OCI-M2 (cell line): Measurements from ENCODE around the gene PAOX.

Source experiments
- DNase-seq: peaks from one replicate; lab custom pipeline; 2025; ENCODE audit not compliant: unreplicated experiment; lab: John Stamatoyannopoulos, UW

The PAOX gene

DNA sequence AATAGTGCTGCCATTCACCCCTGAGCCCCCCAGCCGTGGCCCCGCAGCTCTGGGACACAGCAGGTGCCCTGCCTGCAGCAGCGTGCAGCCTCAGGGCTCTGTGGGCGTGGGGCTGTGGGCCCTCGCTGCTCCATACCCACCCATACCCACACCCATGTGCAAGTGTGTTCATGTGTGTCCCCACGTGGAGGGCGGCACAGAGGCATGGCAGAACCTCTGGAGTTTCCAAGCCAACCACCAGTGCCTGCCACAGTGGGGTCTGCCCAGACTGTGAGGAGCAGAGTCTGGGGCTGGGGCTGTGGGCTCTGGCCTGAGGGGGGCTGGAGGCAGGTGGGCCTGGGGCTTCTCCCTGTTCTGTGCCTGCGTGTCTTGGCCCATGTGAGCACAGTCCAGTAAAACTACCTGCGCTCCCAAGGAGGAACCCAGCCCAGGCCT, 29.5 kb upstream of the PAOX start:
- no peak for DNase-seq

DNA sequence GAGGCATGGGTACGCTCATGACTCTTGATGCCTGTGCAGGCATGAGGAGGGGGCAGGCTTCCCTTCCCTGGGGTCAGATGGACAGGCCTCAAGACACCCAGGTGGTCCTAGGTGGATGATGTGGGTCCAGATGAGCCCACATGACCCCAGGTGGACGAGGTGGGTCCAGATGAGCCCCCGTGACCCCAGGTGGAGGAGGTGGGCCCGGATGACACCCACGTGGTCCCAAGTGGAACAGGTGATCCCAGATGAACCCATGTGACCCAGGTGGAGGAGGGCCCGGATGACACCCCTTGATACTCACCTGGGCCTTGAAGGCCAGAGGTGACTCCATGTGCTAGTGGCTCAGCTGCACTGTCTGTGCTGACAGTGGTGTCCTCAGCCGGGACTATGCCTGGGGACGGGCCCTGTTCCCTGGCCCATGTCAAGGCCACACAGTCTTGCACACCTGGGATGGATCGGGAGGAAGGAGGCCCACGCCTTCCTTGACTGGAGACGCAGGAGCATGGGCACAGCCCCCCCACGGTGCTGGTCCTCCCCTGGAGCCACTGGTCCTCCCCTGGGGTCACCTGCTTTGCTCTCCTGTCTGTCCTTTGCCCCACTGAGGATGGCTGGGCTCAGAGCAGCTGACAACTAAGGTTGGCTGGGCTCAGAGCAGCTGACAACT, 28.6 kb upstream of the PAOX start:
- DNase-seq = no peak

DNA sequence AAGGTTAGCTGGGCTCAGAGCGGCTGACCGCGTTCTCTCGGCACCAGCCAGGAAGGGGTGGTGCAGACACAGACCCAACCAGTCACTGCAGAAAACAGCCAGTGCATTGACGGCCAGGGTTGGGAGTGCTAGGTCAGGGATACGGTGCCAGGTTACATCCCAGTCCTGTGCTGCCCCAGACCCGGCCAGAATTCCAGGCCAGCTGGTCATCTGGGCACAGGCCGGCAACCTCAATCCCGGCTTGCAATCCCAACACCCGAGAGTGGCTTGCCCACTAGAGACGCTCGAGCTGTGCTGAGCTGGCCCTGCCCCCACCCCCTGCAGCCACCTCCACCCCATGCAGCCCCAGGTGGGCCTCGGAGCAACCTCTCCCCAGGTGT, 28.1 kb upstream of the PAOX start:
- no peak for DNase-seq

DNA sequence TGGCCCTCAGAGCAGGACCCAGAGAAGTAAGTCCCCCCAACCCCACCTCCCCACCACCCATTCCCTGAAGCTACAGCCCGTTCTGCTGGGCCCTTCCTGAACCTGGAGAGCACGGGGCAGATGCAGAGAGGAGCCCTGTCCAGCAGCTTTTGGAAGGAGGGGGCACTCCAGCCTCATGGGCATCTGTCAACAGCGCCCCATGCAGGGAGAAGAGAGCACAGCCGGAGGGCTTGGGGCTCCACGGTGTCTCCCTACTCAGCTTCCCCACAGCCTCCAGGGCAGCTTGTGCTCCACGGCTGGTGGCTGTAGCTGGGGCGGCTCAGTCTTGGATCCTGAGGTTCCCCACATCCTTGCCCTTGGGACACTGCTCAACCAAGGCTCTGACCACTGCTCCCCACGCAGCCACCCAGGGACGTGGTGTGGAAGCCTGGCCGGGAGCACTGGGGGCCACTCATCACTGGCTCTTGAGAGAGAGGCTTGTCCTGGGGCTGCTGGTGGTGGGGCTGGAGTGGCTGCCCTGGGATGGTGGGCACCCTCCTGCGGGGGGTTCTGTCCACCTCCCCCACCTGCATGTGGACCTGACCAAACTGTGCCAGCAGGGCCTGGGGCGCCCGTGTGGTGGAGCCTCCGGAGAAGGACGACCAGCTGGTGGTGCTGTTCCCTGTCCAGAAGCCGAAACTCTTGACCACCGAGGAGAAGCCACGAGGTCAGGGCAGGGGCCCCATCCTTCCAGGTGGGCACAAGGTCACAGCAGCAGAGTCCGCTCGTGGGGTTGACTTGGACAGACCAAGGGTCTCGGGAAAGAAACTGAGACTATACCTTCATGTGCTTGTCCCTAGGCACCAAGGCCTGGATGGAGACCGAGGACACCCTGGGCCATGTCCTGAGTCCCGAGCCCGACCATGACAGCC, 27.4 kb upstream of the PAOX start:
- DNase-seq = no peak

DNA sequence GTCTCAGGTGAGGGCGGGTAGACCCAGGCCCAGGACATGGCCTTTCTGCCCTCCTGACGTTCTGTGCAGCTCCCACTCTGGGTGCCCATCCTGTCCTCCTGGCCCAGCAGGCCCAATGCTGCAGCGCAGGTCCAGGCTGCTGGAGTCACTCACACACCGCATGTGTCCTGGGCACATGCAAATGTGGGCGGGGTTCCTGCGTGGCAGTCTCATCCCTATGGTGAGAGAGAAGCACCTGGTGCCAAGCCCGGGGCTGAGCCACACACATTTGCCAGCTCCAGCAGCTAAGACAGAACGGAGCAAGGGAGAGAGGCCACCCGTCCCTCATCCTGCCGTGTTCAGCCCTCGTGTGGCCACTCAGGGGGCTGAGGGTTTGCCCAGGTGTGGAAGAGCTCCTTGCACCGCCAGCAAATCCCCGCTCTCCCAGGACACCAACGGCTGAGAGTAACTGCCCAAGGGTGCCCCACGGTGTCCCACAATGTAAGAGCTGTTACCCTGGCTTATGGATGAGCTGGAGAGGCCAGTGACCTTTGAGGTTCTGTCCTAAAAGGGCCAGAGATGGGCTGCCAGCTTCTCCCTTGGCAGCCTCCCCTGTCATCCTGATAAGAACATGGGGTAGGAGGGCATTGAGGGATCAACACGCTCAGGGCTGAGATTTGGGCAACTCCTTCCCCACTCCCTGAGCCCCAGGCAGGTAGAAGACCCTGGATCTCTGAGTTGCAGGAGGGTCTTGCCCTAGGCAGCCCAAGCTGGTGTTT, 25.7 kb upstream of the PAOX start:
- no peak for DNase-seq

DNA sequence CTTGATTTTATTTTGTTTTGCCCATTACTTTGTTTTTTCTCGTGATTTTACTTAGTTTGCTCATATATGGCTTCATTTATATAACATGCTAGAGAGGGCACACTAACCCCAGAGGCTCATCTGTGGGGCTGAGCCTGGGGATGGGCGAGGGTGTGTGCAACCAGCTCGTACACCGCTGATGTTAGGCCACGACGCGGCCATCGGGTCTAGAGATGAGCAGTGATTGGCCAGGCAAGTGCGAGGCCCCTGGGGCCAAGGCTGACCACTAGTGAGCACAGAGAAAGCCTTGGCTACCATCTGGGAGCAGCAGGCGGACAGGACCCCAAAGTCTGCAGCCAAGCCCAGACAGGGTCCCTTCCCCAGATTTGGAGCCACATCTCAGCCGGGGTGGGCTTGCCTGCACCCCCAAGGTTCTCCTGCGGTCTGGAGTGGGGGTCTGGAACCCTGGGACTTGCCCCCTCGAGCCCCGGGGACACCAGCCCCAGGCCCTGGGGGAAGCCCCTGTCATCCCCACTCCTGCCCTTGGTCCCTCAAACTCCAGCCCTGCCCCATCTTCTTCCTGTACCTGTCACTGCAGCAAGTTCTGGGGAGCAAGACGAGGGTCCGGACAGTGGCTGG, 25.0 kb upstream of the PAOX start:
- DNase-seq = no peak

DNA sequence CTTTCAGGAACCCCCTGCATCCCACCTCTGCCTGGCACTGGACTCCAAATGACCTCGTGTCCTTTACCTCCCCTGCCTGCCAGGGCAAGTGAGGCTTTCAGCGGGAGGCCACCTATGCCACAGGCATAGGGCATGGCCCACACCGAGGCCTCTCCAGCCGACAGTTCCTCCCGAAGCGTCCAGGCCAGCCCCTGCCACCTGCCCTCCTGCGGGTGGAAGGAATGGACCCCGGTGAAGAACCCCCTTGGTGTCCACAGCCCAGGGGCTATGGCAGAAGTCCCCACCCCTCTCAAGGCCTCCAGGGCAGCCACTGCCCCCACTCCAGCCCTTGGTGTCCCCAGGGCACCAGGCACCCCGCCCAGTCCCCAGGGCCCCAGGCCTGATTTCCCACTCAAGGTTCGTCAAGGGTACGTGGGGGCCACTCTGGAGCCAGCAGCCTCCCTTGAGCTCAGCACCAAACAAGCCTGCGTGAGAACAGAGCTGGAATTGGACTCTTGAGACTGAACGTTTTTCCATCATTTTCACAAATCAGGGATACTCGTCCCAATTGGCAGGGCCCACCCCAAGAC, 24.3 kb upstream of the PAOX start:
- DNase-seq = no peak

DNA sequence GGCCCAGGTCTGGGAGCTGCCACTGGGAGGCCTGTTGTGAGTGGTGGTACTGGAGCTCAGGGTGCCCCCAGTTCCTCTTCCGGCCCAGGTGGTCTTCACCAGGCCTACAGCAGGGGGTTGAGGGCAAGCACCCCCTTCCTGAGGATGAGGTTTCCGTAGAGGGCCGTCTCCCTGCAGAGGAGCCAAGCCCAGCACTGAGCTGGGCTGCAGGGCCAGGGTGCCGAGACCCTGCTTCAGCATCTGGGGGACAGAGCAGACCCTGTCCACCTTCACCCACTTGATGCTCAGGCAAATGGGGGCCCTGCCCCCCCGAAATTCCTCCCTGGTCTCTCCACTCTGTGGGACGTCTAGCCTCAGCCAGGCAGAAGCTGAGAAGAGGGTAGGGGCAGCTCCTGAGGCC, 23.8 kb upstream of the PAOX start:
- no peak for DNase-seq

DNA sequence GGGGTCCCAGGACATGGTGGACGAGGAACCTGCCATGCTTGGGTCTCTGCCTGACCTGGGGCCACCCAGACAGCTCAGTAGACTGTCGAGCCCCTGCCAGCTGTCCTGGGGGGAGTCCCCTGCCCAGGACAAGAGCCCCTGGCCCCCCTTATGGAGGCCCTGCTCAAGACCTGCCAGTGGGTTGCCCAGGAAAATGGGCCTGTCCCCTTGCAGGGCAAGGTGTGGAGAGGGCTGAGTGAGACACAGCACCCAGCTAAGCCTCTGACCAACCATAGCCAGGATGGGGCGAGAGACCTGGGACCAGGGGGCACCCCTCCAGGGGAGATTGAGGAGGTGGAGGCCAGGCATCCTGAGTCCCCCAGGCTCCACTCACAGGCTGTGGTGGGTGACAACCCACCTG, 23.1 kb upstream of the PAOX start:
- DNase-seq = no peak

DNA sequence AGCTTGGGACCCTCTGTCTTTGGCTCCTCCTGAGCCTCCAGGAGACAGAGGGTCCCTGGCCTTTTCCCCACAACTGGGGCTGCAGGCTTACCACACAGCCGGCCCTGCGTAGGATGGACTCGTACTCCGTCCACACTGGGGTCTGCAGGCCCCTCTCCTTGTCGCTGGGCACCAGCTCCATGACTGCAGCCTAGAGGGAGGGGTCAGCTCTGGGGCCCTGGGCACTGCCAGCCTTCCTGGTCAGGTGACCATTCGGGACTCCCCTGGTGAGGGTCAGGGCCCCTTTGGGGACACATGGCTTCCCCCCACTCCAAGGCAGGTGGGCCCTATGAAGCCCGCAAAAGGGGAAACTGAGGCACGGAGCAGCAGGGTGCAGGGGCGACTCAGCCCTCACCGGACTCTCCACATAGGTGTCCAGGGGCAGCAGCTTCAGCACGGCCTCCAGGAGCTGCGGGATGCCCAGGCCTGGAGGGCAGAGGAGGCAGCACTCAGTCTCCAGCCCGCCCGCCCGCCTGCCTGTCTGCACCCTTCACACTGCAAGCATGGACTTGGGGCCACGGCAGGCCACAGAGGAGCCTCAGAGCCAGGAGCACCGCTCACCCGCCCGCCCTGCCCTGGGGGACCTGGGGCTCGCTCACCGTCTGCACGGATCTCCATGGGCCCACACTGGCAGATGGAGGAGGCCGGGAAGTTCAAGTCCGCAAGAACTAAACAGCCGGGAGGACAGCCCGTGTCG, 22.3 kb upstream of the PAOX start:
- no peak for DNase-seq

DNA sequence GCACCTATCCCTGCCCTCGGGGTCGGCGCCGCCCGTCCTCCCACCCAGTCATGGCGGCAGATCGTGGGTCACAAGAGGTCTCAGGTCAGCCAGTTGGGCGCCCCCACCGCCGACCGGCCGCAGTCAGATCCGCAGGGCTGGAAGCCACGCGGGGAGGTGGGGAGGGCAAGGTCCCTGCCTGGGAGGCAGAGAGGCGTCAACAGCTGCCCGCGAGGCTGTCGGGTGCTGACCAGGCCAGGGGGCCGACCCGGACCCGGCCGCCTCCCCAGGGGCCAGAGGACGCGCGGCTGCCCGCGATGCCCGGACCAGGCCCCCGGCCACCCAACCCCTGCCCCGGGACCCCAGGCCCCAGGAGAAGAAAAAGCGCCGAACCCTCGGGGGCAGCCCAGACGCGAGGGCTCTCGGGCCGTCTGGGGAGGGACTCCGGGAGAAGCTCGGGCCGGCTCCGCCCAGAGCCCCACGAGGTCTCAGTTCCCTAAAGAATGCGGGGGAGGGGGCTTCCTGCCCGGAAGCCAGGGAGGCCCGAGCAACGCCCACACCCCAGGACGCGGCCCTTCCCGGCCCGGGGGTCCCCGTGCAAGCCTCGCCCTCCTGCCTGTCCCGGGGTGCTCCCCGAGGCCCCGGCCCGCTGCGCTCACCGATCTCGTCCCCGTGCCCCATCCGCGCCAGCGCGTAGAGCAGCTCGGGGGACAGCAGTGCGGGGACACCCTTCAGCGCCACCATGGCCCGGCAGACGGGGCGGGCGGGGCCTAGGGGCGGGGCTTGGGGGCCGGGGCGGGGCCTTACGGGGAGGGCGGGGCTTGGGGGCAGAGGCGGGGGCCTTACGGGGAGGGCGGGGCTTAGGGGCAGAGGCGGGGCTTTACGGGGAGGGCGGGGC, 21.5 kb upstream of the PAOX start, which contains the start of gene FUOM:
FUOM (minus strand) TSS at position 735 of the 877 bp plus-strand sequence; CDS start at position 723, 12 bp downstream.
- no peak for DNase-seq

DNA sequence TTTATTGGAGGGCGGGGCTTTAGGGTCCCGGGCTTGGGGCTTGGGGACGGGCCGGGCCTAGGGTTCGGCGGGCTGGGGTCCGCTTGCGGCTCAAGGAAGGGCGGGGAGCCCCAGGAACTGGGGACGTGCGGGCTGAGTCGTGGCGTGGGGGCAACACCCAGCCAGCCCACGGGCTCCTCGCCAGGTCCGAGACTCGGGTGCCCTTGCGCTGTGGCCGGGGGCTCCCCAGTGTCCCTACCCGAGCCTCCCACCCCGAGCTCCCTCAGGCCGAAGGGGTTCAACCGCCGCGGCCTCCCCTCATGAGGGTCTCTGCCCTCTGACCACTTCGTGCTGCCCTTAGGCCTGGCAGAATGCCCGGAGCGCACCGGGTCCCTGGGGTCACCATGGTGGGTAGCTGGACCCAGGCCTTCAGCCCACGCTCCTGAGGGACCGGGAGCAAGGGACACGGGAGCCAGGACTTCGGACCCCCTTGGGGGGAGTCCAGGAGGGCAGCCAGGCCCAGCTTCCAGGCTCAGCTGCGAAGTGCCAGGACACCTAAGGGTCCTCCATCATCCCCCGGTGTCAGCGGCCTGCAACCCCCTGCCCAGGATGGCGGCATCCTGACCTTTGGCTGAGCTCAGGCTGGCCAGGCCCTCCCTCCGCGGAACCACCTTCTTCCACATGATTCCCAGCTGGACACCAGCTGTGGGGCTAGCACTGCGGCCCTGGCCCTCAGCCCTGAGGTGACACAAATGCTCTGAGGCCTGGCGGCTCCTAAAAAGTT, 20.7 kb upstream of the PAOX start:
- no peak for DNase-seq

DNA sequence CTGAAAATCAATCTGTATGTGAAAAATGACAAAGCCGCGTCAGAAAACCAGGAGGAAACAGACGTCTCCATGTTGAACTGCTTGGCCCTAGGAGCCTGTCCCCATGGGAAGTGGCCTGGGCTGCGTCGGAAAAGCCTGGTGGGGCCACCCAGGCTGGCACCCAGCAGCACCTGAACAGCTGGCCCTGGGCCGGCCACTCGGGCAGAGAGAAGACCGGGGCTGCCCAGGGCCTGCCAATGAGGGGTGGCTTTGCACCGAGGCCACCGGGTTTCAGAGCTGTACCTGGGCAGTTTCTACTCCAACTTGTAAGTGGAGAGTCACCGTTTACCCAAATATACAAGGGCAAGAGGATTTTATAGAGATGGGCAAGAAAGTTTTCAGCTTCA, 20.1 kb upstream of the PAOX start:
- DNase-seq = no peak

DNA sequence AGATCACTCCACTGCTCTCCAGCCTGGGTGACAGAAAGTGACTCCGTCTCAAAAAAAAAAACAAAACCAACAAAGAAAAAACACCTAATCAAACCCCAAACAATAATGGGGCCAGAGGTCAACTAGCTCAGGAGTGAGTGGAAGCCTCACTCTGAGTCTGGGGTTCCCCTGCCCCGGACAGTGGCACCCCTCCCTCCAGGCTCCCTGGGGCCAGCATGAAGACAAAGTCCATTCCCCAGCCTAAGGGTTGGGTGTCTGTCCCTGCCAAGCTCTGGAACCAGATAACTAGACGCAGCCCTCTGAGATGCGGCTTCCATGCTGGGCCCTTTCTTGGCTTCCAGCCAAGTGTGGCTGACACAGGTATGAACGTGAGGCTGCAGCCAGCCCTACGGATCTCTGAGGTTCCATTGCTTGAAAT, 19.5 kb upstream of the PAOX start:
- DNase-seq = no peak

DNA sequence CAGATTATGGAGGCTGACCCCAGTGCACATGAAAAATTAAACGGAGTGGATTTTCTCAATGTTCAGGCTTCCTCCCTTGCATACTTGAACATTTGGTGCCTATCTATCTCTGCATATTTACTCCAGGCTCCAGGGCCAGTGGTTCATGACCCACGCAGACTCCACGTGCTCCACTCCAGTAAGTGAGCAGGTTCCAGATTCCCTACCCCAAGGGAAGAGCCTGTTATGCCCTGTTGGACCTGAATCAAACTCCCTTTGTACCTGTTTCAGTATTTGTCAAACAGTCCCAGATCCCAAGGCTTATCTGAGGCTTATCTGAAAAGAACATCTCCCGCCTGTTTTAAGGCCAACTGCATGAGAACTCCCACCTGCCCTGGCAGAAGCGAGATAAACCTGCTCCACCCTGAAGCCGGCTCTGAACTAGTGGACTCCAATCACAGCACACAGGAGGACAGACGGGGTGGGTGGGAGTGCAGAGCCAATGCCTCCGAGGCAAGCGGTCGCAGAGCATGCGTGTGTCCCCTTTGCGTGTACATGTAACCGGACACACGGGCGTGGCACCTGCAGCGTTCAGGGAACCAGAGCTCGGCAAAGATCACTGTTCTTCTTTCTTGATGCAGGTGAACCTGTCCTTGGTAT, 19.0 kb upstream of the PAOX start:
- DNase-seq = no peak

DNA sequence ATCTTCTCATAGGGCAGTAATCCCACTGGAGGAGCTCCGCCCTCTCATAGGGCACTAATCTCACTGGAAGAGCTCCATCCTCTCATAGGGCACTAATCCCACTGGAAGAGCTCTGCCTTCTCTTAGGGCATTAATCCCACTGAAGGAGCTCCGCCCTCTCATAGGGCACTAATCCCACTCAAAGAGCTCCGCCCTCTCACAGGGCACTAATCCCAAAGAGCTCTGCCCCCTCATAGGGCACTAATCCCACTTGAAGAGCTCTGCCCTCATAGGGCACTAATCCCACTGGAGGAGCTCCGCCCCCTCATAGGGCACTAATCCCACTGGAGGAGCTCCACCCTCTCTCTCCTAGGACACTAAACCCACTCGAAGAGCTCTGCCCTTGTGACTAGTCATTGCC, 17.8 kb upstream of the PAOX start:
- DNase-seq = no peak

DNA sequence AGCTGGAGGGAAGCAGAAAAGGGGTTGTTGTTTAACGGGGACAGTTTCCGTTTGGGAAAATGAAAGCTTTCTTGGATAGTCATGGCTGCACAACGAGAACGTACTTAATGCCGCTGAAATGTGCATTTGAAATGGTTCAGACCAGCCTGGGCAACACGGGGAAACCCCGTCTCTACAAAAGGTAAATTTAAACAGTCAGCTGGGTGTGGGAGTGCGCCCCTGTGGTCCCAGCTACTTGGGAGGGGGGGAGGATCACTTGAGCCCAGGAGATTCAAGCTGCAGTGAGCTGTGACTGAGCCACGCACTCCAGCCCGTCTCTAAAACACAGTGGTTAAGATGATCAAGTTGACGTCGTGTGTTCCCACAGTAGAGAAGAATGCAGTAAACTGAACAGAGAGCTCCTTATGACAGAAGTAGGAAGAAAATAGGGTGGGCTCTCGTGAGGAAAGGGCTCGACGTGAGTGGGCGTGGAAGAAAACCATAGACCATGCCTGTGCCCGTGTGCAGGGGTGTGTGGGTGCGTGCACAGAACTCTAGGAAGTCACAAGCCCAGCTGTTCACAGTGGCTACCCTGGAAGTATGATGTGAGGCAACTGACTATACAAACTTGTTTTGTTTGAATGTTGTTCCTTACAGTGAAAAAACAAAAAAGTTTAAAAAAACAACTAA, 17.2 kb upstream of the PAOX start:
- DNase-seq = no peak

DNA sequence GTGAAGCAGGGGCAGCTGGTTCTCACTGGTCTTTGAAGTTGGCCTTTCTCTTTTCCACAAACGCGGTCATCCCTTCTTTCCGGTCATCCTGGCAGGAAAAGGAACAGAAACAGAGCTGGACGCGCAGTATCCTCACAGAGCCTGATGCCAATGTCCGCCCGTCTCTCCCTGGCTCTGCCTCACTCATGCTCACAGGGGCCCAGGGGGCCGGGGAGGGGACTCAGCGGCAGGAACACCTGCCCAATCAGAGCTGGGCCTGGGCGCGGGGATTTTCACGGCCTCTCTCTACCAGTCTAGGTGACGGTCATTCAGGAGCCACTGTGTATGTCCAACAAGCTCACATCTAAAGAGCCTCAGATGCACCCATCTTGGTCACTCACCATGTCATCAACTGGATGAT, 16.2 kb upstream of the PAOX start:
- DNase-seq = no peak
